HG03565 (cell line): ENCODE measurements around the gene MAST4.
"Not testable (repeated sequence)": the region's sequence is repeated elsewhere in the genome, so short reads cannot be mapped to it uniquely, and the experiment has no call there.

Source experiments
- ATAC-seq: cut with Tn5 transposase; IDR thresholded peaks from one replicate; pipeline ENCODE4 v1.9.1; 2021; ENCODE audit warnings: mild to moderate bottlenecking, moderate library complexity; ENCODE audit not compliant: unreplicated experiment

Gene MAST4

GRCh38 chr5:66741394-66741793, 145.2 kb downstream of the MAST4 start:
- ATAC-seq, result no peak

GRCh38 chr5:66742083-66742895, 146.1 kb downstream of the MAST4 start:
- ATAC-seq, result no peak

GRCh38 chr5:66742896-66743247, 146.7 kb downstream of the MAST4 start:
- ATAC-seq, result no peak

GRCh38 chr5:66743344-66743743, 147.2 kb downstream of the MAST4 start:
- no peak for ATAC-seq

GRCh38 chr5:66744040-66744439, 147.8 kb downstream of the MAST4 start:
- no peak for ATAC-seq

- no peak for ATAC-seq
Measured at GRCh38 chr5:66745297-66745696, 149.1 kb downstream of the MAST4 start.

GRCh38 chr5:66747607-66748006, 151.4 kb downstream of the MAST4 start:
- ATAC-seq, result no peak

- ATAC-seq, result not testable (repeated sequence)
Measured at GRCh38 chr5:66752668-66753067, 156.5 kb downstream of the MAST4 start.

- ATAC-seq, result no peak
Measured at GRCh38 chr5:66757219-66757833, 161.1 kb downstream of the MAST4 start.

GRCh38 chr5:66757834-66758371, 161.7 kb downstream of the MAST4 start:
- no peak for ATAC-seq

GRCh38 chr5:66769030-66769733, 173.0 kb downstream of the MAST4 start:
- ATAC-seq, result no peak

GRCh38 chr5:66769839-66770617, 173.8 kb downstream of the MAST4 start:
- no peak for ATAC-seq

GRCh38 chr5:66777868-66778267, 181.7 kb downstream of the MAST4 start:
- no peak for ATAC-seq

- ATAC-seq, result no peak
Measured at GRCh38 chr5:66779528-66779927, 183.3 kb downstream of the MAST4 start.

GRCh38 chr5:66788556-66788955, 192.4 kb downstream of the MAST4 start:
- no peak for ATAC-seq

- no peak for ATAC-seq
Measured at GRCh38 chr5:66789434-66789833, 193.2 kb downstream of the MAST4 start.

- no peak for ATAC-seq
Measured at GRCh38 chr5:66793049-66793448, 196.9 kb downstream of the MAST4 start.

- ATAC-seq, result no peak
Measured at GRCh38 chr5:66795682-66796081, 199.5 kb downstream of the MAST4 start.

- ATAC-seq, result no peak
Measured at GRCh38 chr5:66796305-66797292, 200.4 kb downstream of the MAST4 start.

GRCh38 chr5:66802941-66803340, 206.7 kb downstream of the MAST4 start:
- ATAC-seq, result no peak
